ENCODE measurements around the gene KSR2.
"Not testable (repeated sequence)": the region's sequence is repeated elsewhere in the genome, so short reads cannot be mapped to it uniquely, and the experiment has no call there.

KSR2 gene

DNA sequence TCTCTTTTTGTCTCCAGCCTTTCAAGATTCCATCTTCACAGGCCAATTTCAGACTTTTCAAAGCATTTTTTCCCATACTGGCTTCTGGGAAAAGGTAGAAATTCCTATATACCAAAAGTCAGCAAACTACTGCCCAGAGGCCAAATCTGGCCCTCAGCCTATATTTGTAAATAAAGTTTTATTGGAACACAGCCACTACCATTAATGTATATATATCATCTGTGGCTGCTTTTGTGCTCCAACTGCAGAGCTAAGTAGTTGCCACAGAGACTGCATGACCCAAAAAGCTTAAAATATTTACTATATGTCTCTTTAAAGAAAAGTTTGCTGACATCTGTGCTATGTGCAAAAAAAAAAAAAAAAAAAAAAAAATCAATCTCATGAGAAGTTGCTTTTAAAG lies 76.3 kb downstream of the KSR2 start:
- no peak for DNase-seq (ENCODE audit: low read depth in 4 of 4, low spot score in 1 of 4)

- not testable (repeated sequence) for DNase-seq (ENCODE audit: low read depth in 4 of 4, low spot score in 1 of 4)
These were observed 77.5 kb downstream of the KSR2 start for GRCh38 chr12:117891265-117891664.

DNA sequence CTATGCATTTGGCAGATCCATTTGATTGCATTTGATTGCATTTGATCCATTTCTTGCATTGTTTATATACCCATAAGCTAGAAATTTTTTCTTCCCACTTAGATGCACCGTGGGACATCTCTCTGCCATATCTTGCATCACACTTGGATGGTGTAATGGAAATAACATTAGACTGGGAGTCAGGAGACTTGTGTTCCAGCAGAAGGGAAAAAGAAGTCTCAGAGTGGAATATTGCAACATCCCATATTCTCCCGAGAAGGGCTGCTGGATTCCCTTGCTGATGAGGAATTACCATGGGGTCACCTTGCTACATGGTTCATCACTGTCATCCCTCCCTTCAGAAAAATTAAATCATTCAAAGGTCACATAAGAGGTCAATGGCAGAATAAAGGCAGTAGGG lies 78.1 kb downstream of the KSR2 start:
- no peak for DNase-seq (ENCODE audit: low read depth in 4 of 4, low spot score in 1 of 4)

DNA sequence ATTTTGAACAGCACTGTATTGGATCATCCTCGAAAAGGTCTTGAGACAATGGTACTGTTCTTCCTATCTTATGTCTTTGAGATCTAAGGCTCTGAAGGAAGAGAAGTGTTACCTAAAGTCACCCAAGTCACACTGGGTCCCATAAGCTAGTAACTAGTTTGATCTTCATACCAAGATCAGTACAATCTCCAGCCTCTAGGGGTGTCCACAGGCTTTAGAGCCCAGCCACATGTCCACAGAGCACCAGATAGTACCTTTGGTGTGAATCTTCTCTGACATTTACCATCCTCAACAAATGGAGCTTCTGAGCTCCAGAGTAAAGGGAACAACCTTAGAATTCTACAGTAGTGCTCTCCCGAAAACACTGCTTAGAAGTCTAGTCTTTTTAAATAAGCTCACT lies 78.7 kb downstream of the KSR2 start:
- DNase-seq (ENCODE audit: low read depth in 4 of 4, low spot score in 1 of 4), result no peak

DNA sequence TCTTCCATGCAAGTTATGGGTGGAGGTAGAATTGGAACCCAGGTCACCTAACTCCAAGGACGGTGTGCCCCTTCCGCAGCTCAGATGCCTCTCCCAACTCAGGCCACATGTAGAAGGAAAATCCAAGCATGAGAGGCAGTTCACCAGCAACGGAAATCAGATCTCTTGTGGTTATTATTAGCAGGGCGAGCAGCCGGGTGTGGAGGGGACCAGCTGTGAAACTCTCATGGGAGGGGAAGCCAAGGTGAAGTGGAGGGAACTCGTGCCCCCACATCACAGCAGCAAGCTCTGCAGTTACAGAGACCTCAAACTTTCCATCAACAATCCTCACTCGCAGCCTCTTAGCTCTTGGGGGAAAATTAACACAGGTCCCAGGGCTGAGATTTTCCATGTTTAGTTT lies 79.7 kb downstream of the KSR2 start:
- DNase-seq (ENCODE audit: low read depth in 4 of 4, low spot score in 1 of 4), result no peak

- no peak for DNase-seq (ENCODE audit: low read depth in 4 of 4, low spot score in 1 of 4)
These were observed 83.6 kb downstream of the KSR2 start for GRCh38 chr12:117885211-117885610.

DNA sequence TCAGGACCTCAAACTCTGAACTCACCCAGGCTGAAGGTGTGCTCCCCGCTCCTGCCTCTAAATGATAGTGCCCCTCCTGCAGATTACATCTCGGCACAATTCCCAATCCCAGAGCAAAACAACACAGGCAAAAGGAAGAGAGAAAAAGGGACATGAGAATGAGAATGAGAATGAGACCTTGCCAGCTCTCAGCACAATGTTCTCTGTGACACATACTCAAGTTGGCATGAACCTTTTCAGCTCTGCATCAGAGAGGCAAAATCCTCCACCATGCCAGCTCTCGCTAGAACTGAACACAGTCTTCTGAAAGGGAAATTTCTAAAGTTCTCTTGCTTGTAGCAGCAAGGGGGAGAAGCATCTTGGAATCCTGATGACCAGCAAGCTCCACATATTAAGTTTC lies 84.6 kb downstream of the KSR2 start:
- DNase-seq (ENCODE audit: low read depth in 4 of 4, low spot score in 1 of 4), result no peak

DNA sequence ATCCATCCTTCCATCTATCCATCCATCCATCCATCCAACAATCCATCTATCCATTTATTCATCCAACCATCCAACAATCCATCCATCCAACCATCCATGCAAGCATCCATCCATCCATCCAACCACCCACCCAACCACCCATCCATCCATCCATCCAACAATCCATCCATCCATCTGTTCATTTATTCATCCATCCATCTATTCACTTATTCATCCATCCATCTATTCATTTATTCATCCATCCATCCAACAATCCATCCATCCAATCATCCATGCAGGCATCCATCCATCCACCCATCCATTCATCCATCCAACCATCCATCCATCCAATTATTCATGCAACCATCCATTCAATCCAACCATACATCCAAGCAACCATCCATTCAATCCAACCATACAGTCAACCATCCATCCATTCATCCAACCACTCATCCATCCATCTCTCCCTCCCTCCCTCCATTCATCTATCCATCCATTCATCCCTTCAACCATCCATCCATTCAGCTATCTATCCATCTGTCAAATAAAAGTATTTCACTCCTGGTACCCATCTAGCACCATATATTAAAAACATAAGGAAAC lies 86.1 kb downstream of the KSR2 start:
- DNase-seq (ENCODE audit: low read depth in 4 of 4, low spot score in 1 of 4), result no peak

DNA sequence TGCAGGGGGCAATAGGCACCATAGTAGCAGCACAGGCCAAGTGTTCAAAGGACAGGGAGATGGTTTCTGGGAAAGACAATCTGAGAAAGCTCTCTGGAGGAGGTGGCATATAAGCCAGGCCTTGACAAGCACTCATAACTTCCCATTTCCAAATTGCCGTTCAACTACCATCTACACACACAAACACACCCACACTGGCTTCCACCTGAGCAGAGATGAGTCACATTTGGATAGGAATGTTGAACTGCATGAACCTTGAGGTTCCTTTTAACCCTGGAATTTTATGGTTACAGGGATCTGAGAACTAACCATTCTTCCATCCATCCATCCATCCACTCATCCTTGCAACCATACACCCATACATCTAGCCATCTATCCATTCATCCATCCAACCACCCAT lies 86.6 kb downstream of the KSR2 start:
- no peak for DNase-seq (ENCODE audit: low read depth in 4 of 4, low spot score in 1 of 4)

- DNase-seq (ENCODE audit: low read depth in 4 of 4, low spot score in 1 of 4), result no peak
These were observed 87.3 kb downstream of the KSR2 start for GRCh38 chr12:117881517-117881916.

- DNase-seq (ENCODE audit: low read depth in 4 of 4, low spot score in 1 of 4), result no peak
These were observed 90.2 kb downstream of the KSR2 start for GRCh38 chr12:117878605-117879004.

GRCh38 chr12:117876436-117876816 lies 92.4 kb downstream of the KSR2 start:
- no peak for DNase-seq (ENCODE audit: low read depth in 4 of 4, low spot score in 1 of 4)

- peak in 1 of 4 experiments; percentile 14 for DNase-seq (ENCODE audit: low read depth in 4 of 4, low spot score in 1 of 4)
These were observed 92.9 kb downstream of the KSR2 start for GRCh38 chr12:117875744-117876435.

DNA sequence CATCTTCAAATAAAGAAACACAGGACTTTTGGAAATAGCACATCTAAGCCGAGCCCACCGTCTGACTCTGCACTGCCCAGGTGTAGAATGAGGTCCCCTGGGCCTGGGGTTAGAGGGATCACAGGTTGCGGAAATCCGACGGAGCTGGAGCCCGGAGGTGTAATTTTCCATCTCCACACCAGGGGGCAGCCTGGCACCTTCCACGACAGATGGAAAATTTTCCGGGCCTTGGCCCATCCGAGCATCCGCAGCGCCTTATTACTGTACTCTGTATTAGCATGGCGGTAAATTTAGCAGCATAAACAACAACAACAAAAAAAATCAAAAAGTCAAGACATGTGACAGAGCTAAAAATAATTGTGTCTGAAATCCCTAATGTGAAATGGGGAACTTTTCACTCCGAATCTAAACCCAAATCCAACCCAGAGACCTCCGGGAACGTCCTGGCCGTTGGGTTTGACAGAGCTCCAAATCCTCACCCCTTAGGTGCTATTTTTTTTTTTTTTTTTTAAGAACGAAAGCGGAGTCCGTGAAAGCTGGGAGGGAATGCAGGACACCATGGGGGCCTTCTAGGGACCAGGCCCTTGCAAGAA lies 93.9 kb downstream of the KSR2 start:
- DNase-seq (ENCODE audit: low read depth in 4 of 4, low spot score in 1 of 4), result peak; percentile 42 to 68 (median 63)

DNA sequence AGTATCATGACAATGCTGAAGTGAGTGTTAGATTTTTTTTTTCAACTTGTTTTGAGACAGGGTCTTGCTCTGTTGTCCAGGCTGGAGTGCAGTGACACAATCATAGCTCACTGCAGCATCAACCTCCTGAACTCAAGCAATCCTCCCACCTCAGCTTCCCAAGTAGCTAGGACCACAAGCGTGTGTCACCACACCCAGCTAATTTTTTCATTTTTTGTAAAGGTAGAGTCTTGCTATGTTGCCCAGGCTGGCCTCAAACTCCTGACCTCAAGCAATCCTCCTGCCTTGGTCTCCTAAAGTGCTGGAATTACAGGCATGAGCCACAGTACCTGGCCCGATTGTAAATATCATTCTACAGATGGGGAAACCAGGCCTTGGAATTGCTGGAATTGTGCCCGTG lies 94.6 kb downstream of the KSR2 start:
- DNase-seq (ENCODE audit: low read depth in 4 of 4, low spot score in 1 of 4), result not testable (repeated sequence)

- no peak for DNase-seq (ENCODE audit: low read depth in 4 of 4, low spot score in 1 of 4)
These were observed 96.1 kb downstream of the KSR2 start for GRCh38 chr12:117872546-117873169.

- no peak for DNase-seq (ENCODE audit: low read depth in 4 of 4, low spot score in 1 of 4)
These were observed 99.2 kb downstream of the KSR2 start for GRCh38 chr12:117869551-117869950.

- no peak for DNase-seq (ENCODE audit: low read depth in 4 of 4, low spot score in 1 of 4)
These were observed 101.4 kb downstream of the KSR2 start for GRCh38 chr12:117867348-117867747.

DNA sequence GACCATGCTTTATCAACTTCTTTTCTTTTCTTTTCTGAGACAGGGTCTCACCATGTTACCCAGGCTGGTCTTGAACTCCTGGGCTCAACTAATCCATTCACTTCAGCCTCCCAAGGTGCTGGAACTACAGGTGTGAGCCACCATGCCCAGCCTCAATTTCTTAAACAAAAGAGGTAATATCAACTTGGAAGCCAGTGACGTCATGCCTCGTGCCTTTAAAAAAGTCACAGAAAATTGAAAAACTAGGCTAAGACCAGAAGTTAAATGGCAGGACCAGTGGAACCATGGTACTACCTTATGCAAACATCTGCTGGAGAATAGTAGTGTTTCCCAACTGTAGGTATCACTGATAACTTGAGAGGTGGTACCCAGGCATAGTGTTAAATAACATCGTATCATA lies 103.3 kb downstream of the KSR2 start:
- no peak for DNase-seq (ENCODE audit: low read depth in 4 of 4, low spot score in 1 of 4)

DNA sequence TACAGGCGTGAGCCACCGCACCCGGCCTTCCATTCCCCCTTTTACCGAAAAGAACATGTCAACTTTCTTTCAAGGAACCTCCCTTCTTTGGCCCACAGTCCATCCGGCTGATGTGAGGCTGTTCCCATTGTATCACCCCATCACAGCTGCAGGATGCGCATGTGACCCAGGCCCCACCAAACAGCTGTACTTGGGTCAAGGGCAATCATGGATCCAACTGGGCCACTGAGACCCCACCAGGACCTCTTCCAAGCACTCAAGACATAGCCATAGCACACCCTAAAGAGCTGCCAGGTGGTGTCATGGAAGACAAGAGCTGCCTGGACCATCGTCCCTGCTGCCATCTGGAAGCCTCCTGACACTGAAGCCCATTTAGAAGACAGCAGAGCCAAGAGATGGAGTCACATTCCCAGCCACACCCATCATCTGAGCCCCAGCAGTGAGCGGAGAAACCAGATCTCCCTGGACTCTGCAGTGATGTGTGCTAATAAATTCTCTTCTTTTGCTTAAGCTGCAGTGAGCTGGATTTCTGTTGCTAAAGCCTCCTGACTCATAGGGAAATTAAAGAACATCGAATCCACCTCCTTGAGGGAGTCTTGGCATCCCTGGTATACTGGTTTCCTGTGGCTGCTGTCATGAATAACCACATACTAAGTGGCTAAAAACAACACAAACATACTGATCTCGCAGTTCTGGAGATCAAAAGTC lies 105.6 kb downstream of the KSR2 start:
- no peak for DNase-seq (ENCODE audit: low read depth in 4 of 4, low spot score in 1 of 4)

- no peak for DNase-seq (ENCODE audit: low read depth in 4 of 4, low spot score in 1 of 4)
These were observed 107.1 kb downstream of the KSR2 start for GRCh38 chr12:117861691-117862090.
